ENCODE data around the gene CLMN. TPM values are rescaled to one million over a fixed set of nuclear protein-coding genes. Genes with fewer than 3 reads are reported as not detected.

CLMN gene
- total and polyA plus RNA-seq, 10 of the 15 experiments (the other 5 are each of a cell fraction or from before 2014, with no cell fraction given): 7.8 to 49.3 (median 18.5) TPM

DNA sequence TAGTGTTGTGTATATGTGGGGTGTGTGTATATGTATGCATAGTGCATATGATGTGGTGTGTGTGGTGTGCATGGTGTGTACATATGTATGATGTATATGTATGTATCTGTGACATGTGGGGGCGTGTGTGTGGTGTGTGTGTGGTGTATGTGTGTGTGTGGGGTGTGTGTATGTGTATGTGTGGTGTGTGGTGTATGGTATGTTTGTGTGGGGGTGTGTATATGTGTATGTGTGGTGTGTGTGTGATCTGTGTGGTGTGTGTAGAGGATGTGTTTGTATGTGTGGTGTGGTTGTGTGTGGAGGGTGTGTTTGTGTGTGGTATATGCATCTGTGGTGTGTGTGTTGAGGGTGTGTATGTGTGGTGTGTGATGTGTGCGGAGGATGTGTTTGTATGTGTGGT is 61.6 kb downstream of the CLMN start:
- H3K27me3 ChIP-seq (replicated peaks in 1 of 2; ENCODE audit: control insufficient read depth in 2 of 2, insufficient read depth in 2 of 2, low read length in 1 of 2): no peaks in the 10 kb centered on the region
- no peak overlapping the region for H3K27ac ChIP-seq (ENCODE audit: control insufficient read depth, insufficient read depth)
- WGBS (ENCODE audit: insufficient coverage, insufficient replicate concordance, low lambda C conversion rate, missing lambda C conversion rate): 53% methylated on average over 2 of the region's 2 CpGs
- no peaks in the 10 kb centered on the region for H4K20me1 ChIP-seq (ENCODE audit: control insufficient read depth, insufficient read depth)
- intact Hi-C loops (cut with micrococcal nuclease; ENCODE audit: unreplicated experiment) (no loop called here), in situ Hi-C loops (cut with MboI) (no loop called here)
- no peak for TF ChIP-seq E4F1 (IDR thresholded peaks at IDR 0.05; ENCODE audit: borderline replicate concordance, partially characterized antibody)
- peak; percentile 20 for TF ChIP-seq BCL3 (IDR thresholded peaks at IDR 0.05; ENCODE audit: borderline replicate concordance, insufficient read depth, low read depth, low read length, poor library complexity, severe bottlenecking)
- ATAC-seq: no peak
- CTCF ChIA-PET: no interaction called here
- H3K4me1 ChIP-seq (ENCODE audit: control insufficient read depth, insufficient read depth, low read length): peaks cover 49% of the 10 kb centered on the region
- H3K4me3 ChIP-seq: no peak overlapping the region
- H2AFZ ChIP-seq (ENCODE audit: control insufficient read depth, low read depth, low read length): no peak overlapping the region
- BruUV-seq (replicated peaks): no TSS peak
- H3K36me3 ChIP-seq (ENCODE audit: control insufficient read depth in 2 of 2, insufficient read depth in 2 of 2, low read length in 1 of 2): no peaks in the 10 kb centered on the region
- POLR2A ChIA-PET: no interaction called here
- H3K9ac ChIP-seq (ENCODE audit: control insufficient read depth, insufficient read depth, low read length): no peak overlapping the region
- FAIRE-seq: no peak
- DNase-seq (ENCODE audit: low read depth, low spot score): no peak
- RAD21 ChIA-PET (ENCODE audit: unreplicated experiment): no interaction called here
- no peaks in the 10 kb centered on the region for H3K79me2 ChIP-seq (ENCODE audit: control insufficient read depth, insufficient read depth, low read length)
- SMC1A ChIA-PET (ENCODE audit: uncharacterized antibody, unreplicated experiment): no interaction called here
- H3K9me3 ChIP-seq (replicated peaks; ENCODE audit: control insufficient read depth, insufficient read depth, low read length): no peaks in the 10 kb centered on the region
- no peak overlapping the region for H3K4me2 ChIP-seq (ENCODE audit: control insufficient read depth, insufficient read depth)

- FAIRE-seq (no peak), DNase-seq (ENCODE audit: low read depth, low spot score) (no peak), ATAC-seq (no peak)
- intact Hi-C loops (cut with micrococcal nuclease; ENCODE audit: unreplicated experiment) (no loop called here), in situ Hi-C loops (cut with MboI) (no loop called here)
- Histone ChIP-seq H3K79me2 (ENCODE audit: control insufficient read depth, insufficient read depth, low read length) (no peaks in the 10 kb centered on the region), H3K4me2 (ENCODE audit: control insufficient read depth, insufficient read depth) (no peak overlapping the region), H3K9me3 (replicated peaks; ENCODE audit: control insufficient read depth, insufficient read depth, low read length) (no peaks in the 10 kb centered on the region), H3K27ac (ENCODE audit: control insufficient read depth, insufficient read depth) (no peak overlapping the region), H4K20me1 (ENCODE audit: control insufficient read depth, insufficient read depth) (no peaks in the 10 kb centered on the region), H3K4me3 (no peak overlapping the region), H3K36me3 (ENCODE audit: control insufficient read depth in 2 of 2, insufficient read depth in 2 of 2, low read length in 1 of 2) (no peaks in the 10 kb centered on the region), H3K27me3 (replicated peaks in 1 of 2; ENCODE audit: control insufficient read depth in 2 of 2, insufficient read depth in 2 of 2, low read length in 1 of 2) (no peaks in the 10 kb centered on the region), H2AFZ (ENCODE audit: control insufficient read depth, low read depth, low read length) (no peak overlapping the region), H3K9ac (ENCODE audit: control insufficient read depth, insufficient read depth, low read length) (no peak overlapping the region), H3K4me1 (ENCODE audit: control insufficient read depth, insufficient read depth, low read length) (peaks cover 49% of the 10 kb centered on the region)
- no TSS peak for BruUV-seq (replicated peaks)
- WGBS (ENCODE audit: insufficient coverage, insufficient replicate concordance, low lambda C conversion rate, missing lambda C conversion rate): 88% methylated on average over 11 of the region's 11 CpGs
- ChIA-PET SMC1A (ENCODE audit: uncharacterized antibody, unreplicated experiment) (no interaction called here), CTCF (interaction anchor here (0.7 kb wide), 1 partner anchor 61 kb away, joined by 3 read pairs; no protein-coding TSS in a partner anchor), RAD21 (ENCODE audit: unreplicated experiment) (no interaction called here), POLR2A (no interaction called here)
- TF ChIP-seq TARDBP (IDR thresholded peaks at IDR 0.05; ENCODE audit: borderline replicate concordance) (no peak), RB1 (IDR thresholded peaks at IDR 0.05; ENCODE audit: borderline replicate concordance) (no peak), BHLHE40 (IDR thresholded peaks at IDR 0.05; ENCODE audit: borderline replicate concordance in 1 of 2, low read depth in 2 of 2, low read length in 1 of 2) (no peak), REST (IDR thresholded peaks at IDR 0.05; ENCODE audit: low read depth, low read length) (no peak), BMI1 (IDR thresholded peaks at IDR 0.05; ENCODE audit: borderline replicate concordance) (no peak), SIX5 (IDR thresholded peaks at IDR 0.05; ENCODE audit: low read depth, low read length, severe bottlenecking) (no peak), ZNF274 (IDR thresholded peaks at IDR 0.05; ENCODE audit: insufficient read depth, insufficient read length) (no peak), STAT3 (IDR thresholded peaks at IDR 0.05; ENCODE audit: low read depth, low read length) (no peak)
Measured at GRCh38 chr14:95257521-95257920, 62.2 kb downstream of the CLMN start.

Data from GM12878 (cell line).